Calu3 (cell line): ENCODE measurements around the gene ATG7. TPM values are rescaled to one million over a fixed set of nuclear protein-coding genes. Genes with fewer than 3 reads are reported as not detected.

Source experiments
- BruUV-seq: library from RNA; stranded (reverse); fragments of 400-500 nt; replicated peaks from 2 replicates; lab custom pipeline; 2021; lab: Mats Ljungman, UMichigan
- CTCF ChIA-PET: fragments of 300-600 bp; sonication (Branson Sonifier 250); formaldehyde crosslinking; loops from one replicate; lab custom pipeline; 2022; ENCODE audit warnings: antibody characterized with exemption; lab: Charles Lee
- DNase-seq: peaks from one replicate; pipeline ENCODE4 v3.0.0; 2022
- H3K27ac Mint-ChIP-seq: one replicate; pipeline ENCODE4 v1.8.0; 2022; ENCODE audit warnings: mixed read lengths; ENCODE audit not compliant: unreplicated experiment
- H3K27me3 Mint-ChIP-seq: one replicate; pipeline ENCODE4 v1.8.0; 2022; ENCODE audit warnings: mixed read lengths; ENCODE audit not compliant: unreplicated experiment
- H3K36me3 Mint-ChIP-seq: one replicate; pipeline ENCODE4 v1.8.0; 2022; ENCODE audit warnings: mild to moderate bottlenecking, moderate library complexity, mixed read lengths; ENCODE audit not compliant: insufficient read depth, unreplicated experiment
- H3K4me1 Mint-ChIP-seq: one replicate; pipeline ENCODE4 v1.8.0; 2022; ENCODE audit warnings: mild to moderate bottlenecking, low read depth, mixed read lengths; ENCODE audit not compliant: unreplicated experiment
- H3K4me3 Mint-ChIP-seq: one replicate; pipeline ENCODE4 v1.8.0; 2022; ENCODE audit warnings: mild to moderate bottlenecking, low read depth, moderate library complexity, mixed read lengths; ENCODE audit not compliant: unreplicated experiment
- H3K9me3 Mint-ChIP-seq: one replicate; pipeline ENCODE4 v1.8.0; 2022; ENCODE audit warnings: low read depth, mixed read lengths; ENCODE audit not compliant: unreplicated experiment
- intact Hi-C: fragments of 100-400 bp; cut with micrococcal nuclease; formaldehyde crosslinking; loops from one replicate; pipeline ENCODE4 v1.10.0; 2022; ENCODE audit not compliant: unreplicated experiment
- total RNA-seq: library from RNA; stranded (reverse); gene quantifications from 2 replicates; pipeline ENCODE4 v1.2.3, GENCODE V29; 2022
- TF ChIP-seq, protein P1 (sequence below): fragments of 200-600 bp; IDR thresholded peaks from one replicate; pipeline ENCODE4 v1.8.0; 2022; ENCODE audit warnings: antibody characterized with exemption; ENCODE audit not compliant: unreplicated experiment

The ATG7 gene
- total RNA-seq, 1 experiment from 2014 or later: 37.3 TPM

DNA sequence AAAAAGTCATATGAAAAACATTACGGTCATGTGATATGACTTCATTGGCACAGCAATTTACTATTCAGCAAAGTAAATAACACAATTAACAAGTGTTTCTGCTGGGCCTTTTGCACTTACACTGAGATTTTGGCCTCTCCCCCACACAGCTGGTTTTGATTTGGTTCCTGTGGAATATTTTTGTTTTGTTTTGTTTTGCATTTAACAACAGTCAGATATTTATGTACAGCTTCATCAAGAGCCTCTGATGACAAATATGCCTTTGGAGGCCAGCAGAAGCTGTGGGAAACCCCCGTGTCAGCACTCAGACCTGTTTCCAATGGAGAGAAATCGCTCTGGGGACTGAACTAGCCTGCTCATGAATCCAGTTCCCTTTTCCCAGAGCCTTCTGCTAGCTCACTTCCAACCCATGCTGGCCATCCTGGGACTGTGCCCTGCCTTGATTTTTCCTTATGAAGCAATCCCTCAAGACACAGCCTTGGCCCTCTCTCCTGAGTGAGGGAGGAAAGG lies 161.9 kb downstream of the ATG7 start:
- Mint-ChIP-seq H3K27me3 (no peaks in the 10 kb centered on the region), H3K36me3 (no peaks in the 10 kb centered on the region), H3K4me3 (no peak overlapping the region), H3K27ac (no peak overlapping the region), H3K4me1 (no peaks in the 10 kb centered on the region), H3K9me3 (no peaks in the 10 kb centered on the region)
- intact Hi-C loops: no loop called here
- CTCF ChIA-PET: no interaction called here
- no peak for DNase-seq
- no TSS peak for BruUV-seq
- TF ChIP-seq, protein P1, sequence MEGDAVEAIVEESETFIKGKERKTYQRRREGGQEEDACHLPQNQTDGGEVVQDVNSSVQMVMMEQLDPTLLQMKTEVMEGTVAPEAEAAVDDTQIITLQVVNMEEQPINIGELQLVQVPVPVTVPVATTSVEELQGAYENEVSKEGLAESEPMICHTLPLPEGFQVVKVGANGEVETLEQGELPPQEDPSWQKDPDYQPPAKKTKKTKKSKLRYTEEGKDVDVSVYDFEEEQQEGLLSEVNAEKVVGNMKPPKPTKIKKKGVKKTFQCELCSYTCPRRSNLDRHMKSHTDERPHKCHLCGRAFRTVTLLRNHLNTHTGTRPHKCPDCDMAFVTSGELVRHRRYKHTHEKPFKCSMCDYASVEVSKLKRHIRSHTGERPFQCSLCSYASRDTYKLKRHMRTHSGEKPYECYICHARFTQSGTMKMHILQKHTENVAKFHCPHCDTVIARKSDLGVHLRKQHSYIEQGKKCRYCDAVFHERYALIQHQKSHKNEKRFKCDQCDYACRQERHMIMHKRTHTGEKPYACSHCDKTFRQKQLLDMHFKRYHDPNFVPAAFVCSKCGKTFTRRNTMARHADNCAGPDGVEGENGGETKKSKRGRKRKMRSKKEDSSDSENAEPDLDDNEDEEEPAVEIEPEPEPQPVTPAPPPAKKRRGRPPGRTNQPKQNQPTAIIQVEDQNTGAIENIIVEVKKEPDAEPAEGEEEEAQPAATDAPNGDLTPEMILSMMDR: no peak

DNA sequence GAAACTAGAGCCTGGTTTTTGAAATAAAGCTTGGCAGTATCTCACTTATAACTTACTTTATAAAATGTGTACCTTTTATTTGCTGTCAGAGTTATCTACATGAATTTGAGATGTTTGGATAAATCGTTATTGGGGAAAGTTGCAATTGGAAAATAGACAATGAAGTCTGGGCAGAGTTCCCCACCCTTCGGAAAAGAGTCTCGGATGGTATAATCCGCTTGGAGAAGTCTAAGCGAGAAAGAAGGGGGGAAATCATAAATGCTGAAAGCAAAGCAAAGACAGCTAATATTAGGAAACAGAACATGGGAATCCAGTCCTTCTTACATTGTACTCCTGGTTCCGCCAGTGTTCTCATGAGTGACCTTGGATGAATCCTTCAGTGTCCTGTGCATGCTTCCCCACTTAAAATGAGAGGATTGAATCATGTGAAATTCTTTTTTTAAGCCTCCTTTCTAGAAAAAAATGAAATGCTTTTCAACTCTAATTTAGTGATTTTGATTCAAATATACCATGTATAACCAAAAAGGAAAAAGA lies 162.4 kb downstream of the ATG7 start:
- BruUV-seq: no TSS peak
- H3K4me3 Mint-ChIP-seq: no peak overlapping the region
- TF ChIP-seq, protein P1: no peak
- DNase-seq: no peak
- intact Hi-C loops: no loop called here
- H3K4me1 Mint-ChIP-seq: no peaks in the 10 kb centered on the region
- H3K27ac Mint-ChIP-seq: no peak overlapping the region
- H3K9me3 Mint-ChIP-seq: no peaks in the 10 kb centered on the region
- H3K36me3 Mint-ChIP-seq: no peaks in the 10 kb centered on the region
- CTCF ChIA-PET: no interaction called here
- H3K27me3 Mint-ChIP-seq: no peaks in the 10 kb centered on the region

DNA sequence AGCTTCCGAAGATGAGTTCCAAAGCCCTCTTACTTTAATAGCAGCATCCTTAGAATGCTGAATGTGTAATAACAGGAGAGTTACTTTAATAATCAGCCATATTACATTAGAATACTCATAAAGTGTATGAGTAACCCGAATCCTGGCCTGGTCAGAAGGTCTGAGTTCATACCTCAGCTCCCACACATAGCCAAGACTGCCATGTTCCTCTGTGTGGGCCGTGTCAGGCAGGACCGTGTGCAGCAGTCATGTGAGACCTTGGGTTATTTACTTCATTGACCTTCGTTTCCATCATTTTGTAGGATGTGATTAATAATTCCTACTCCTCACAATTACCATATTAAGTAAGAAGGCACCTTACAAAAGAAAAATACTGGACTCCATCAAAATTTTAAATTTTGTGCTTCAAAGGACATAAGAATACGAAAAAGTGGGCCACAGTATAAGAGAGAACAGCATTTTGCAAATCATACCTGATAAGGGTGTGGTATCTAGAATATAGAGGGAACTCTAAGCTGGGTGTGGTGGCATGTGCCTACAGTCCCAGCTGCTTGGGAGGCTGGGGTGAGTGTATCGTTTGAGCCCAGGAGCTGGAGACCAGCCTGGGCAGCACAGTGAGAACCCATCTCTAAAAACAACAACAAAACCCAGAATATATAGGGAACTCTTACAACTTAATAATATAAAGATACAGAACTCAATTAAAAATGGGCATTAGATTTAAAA lies 163.4 kb downstream of the ATG7 start:
- Mint-ChIP-seq H3K36me3 (no peaks in the 10 kb centered on the region), H3K27ac (no peak overlapping the region), H3K27me3 (no peaks in the 10 kb centered on the region), H3K4me1 (no peaks in the 10 kb centered on the region), H3K4me3 (no peak overlapping the region), H3K9me3 (no peaks in the 10 kb centered on the region)
- no peak for DNase-seq
- TF ChIP-seq, protein P1: no peak
- intact Hi-C loops: no loop called here
- BruUV-seq: no TSS peak
- CTCF ChIA-PET: no interaction called here

DNA sequence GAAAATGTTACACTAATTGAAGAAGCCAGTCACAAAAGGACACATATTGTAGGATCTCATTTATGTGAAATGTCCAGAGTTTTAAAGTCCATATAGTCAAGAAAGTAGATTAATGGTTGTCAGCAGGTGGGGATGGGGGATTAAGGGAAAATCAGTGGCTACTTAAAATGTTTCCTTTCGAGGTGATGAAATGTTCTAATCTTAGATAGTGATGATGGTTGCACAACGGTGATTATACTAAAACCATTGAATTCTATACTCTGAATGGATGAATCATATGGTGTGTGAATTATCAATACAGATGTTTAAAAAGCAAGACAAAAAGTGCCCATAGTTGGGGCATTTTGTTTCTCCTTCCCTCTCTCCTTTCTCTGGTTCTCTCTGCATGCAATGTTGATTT lies 164.6 kb downstream of the ATG7 start:
- H3K27me3 Mint-ChIP-seq: no peaks in the 10 kb centered on the region
- BruUV-seq: no TSS peak
- H3K4me3 Mint-ChIP-seq: no peak overlapping the region
- CTCF ChIA-PET: no interaction called here
- H3K27ac Mint-ChIP-seq: no peak overlapping the region
- no peaks in the 10 kb centered on the region for H3K4me1 Mint-ChIP-seq
- no peaks in the 10 kb centered on the region for H3K9me3 Mint-ChIP-seq
- intact Hi-C loops: no loop called here
- TF ChIP-seq, protein P1: no peak
- H3K36me3 Mint-ChIP-seq: no peaks in the 10 kb centered on the region
- no peak for DNase-seq
